CD4-positive, alpha-beta T cell treated with Interleukin-4 for 1 hour (primary cell): Measurements from ENCODE around the gene GLIS2.
A peak's percentile ranks its signal among the peaks of the same experiment; 100 is the strongest.
"Not testable (repeated sequence)": the region's sequence is repeated elsewhere in the genome, so short reads cannot be mapped to it uniquely, and the experiment has no call there.

ENCODE experiments used
- DNase-seq, 2 donors: peaks; one replicate each; pipeline ENCODE4 v3.0.0-alpha.2; 2020 to 2022

The GLIS2 gene

GRCh38 chr16:4321286-4322120 lies 5.6 kb downstream of the GLIS2 start:
- no peak for DNase-seq

GRCh38 chr16:4322121-4323052 lies 6.5 kb downstream of the GLIS2 start:
- DNase-seq: no peak

- DNase-seq: no peak
Measured at GRCh38 chr16:4323071-4323844, 7.4 kb downstream of the GLIS2 start.

GRCh38 chr16:4323845-4324488 lies 8.1 kb downstream of the GLIS2 start:
- DNase-seq: no peak

GRCh38 chr16:4324492-4325252 lies 8.8 kb downstream of the GLIS2 start:
- no peak for DNase-seq

GRCh38 chr16:4325253-4325758 lies 9.4 kb downstream of the GLIS2 start:
- DNase-seq: peak in 1 of 2 donors; percentile 63

GRCh38 chr16:4327386-4328045 lies 11.6 kb downstream of the GLIS2 start:
- DNase-seq: no peak

- peak; percentile 51 to 69 for DNase-seq
Measured at GRCh38 chr16:4328046-4328781, 12.3 kb downstream of the GLIS2 start.

- DNase-seq: no peak
Measured at GRCh38 chr16:4328782-4329775, 13.2 kb downstream of the GLIS2 start.

GRCh38 chr16:4330277-4330874 lies 14.5 kb downstream of the GLIS2 start:
- peak; percentile 68 to 71 for DNase-seq

- no peak for DNase-seq
Measured at GRCh38 chr16:4332083-4332482, 16.2 kb downstream of the GLIS2 start.

GRCh38 chr16:4332623-4333307 lies 16.9 kb downstream of the GLIS2 start:
- DNase-seq: no peak

- DNase-seq: no peak
Measured at GRCh38 chr16:4333308-4333638, 17.4 kb downstream of the GLIS2 start.

- not testable (repeated sequence) for DNase-seq
Measured at GRCh38 chr16:4333714-4334113, 17.8 kb downstream of the GLIS2 start.

GRCh38 chr16:4334724-4335495 lies 19.0 kb downstream of the GLIS2 start:
- no peak for DNase-seq

GRCh38 chr16:4336701-4337539 lies 21.1 kb downstream of the GLIS2 start:
- DNase-seq: no peak
